Stimulated activated CD8-positive, alpha-beta memory T cell treated with anti-CD3 and anti-CD28 coated beads, Interleukin-15, amount 100 ng/mL, for 48 hours (primary cell): Measurements from ENCODE around the gene RBMS1.

Experiments used
- DNase-seq, 2 donors: peaks; one replicate each; pipeline ENCODE4 v3.0.0-alpha.2; 2020; ENCODE audit warnings: low read depth in 2 of 2

RBMS1 gene

GRCh38 chr2:160333324-160334027 lies 160.1 kb downstream of the RBMS1 start:
- no peak for DNase-seq

- no peak for DNase-seq
Measured at GRCh38 chr2:160332318-160332717, 161.3 kb downstream of the RBMS1 start.

GRCh38 chr2:160331258-160332025 lies 162.2 kb downstream of the RBMS1 start:
- no peak for DNase-seq

- no peak for DNase-seq
Measured at GRCh38 chr2:160328811-160329527, 164.6 kb downstream of the RBMS1 start.

GRCh38 chr2:160326786-160327185 lies 166.8 kb downstream of the RBMS1 start:
- DNase-seq, result no peak

- DNase-seq, result no peak
Measured at GRCh38 chr2:160325418-160325817, 168.2 kb downstream of the RBMS1 start.

- DNase-seq, result no peak
Measured at GRCh38 chr2:160324917-160325316, 168.7 kb downstream of the RBMS1 start.

- no peak for DNase-seq
Measured at GRCh38 chr2:160324161-160324800, 169.3 kb downstream of the RBMS1 start.

GRCh38 chr2:160322320-160322719 lies 171.3 kb downstream of the RBMS1 start:
- DNase-seq, result no peak

GRCh38 chr2:160321006-160321405 lies 172.6 kb downstream of the RBMS1 start:
- DNase-seq, result no peak

GRCh38 chr2:160319700-160320099 lies 173.9 kb downstream of the RBMS1 start:
- no peak for DNase-seq

- DNase-seq, result no peak
Measured at GRCh38 chr2:160318218-160318617, 175.4 kb downstream of the RBMS1 start.

GRCh38 chr2:160317181-160318099 lies 176.2 kb downstream of the RBMS1 start:
- DNase-seq, result no peak

- no peak for DNase-seq
Measured at GRCh38 chr2:160315337-160315736, 178.3 kb downstream of the RBMS1 start.

- no peak for DNase-seq
Measured at GRCh38 chr2:160310118-160310828, 183.3 kb downstream of the RBMS1 start.

- no peak for DNase-seq
Measured at GRCh38 chr2:160309585-160309984, 184.0 kb downstream of the RBMS1 start.

- no peak for DNase-seq
Measured at GRCh38 chr2:160308915-160309314, 184.7 kb downstream of the RBMS1 start.

GRCh38 chr2:160308476-160308875 lies 185.1 kb downstream of the RBMS1 start:
- DNase-seq, result no peak

GRCh38 chr2:160306985-160307384 lies 186.6 kb downstream of the RBMS1 start:
- DNase-seq, result no peak

GRCh38 chr2:160305081-160305750 lies 188.4 kb downstream of the RBMS1 start:
- no peak for DNase-seq
